ENCODE results near the gene SLC2A8.

DNA sequence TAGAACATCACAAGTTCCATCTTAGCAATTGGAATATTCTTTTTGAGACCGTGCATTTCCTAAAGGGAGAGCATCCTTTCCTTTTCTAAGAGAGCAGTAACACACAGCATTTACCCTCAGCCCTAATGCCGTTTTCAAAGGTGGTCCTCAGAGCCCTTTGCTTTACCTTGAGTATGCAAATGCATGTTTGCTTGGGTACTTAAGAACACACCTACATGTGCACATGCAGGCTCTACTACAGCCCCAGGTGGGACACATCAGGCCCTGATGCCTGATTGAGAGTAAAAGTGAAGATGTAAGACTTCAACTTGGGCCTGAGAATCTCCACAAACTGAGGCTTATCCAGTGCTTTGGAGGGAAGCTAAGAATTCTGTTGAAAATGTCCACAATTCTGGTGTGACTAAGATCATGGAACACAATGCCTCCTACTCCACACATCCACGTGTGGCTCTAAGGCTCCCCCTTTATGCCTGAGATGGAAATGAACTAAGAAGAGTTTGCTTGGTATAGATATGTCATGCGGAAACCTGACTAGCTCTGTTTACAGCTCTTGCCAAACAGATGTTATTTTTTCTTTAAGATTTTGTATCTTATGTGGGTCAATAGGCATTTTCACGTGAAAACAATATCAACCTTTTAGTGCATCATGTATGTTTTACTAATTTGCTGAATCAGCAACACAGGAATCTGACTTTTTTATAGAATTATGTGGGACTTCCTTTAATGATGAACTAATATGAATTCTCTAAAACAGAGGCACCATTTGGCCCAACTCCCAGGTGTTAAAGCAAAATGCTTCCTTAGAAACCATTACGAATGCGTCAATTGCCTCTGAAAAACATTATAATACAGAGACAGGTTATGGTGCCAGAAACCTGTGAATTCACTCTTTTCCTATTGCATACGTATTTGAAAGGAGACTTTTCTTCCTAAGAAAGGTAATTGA lies 48.9 kb upstream of the SLC2A8 start:
- TF ChIP-seq, protein P1, sequence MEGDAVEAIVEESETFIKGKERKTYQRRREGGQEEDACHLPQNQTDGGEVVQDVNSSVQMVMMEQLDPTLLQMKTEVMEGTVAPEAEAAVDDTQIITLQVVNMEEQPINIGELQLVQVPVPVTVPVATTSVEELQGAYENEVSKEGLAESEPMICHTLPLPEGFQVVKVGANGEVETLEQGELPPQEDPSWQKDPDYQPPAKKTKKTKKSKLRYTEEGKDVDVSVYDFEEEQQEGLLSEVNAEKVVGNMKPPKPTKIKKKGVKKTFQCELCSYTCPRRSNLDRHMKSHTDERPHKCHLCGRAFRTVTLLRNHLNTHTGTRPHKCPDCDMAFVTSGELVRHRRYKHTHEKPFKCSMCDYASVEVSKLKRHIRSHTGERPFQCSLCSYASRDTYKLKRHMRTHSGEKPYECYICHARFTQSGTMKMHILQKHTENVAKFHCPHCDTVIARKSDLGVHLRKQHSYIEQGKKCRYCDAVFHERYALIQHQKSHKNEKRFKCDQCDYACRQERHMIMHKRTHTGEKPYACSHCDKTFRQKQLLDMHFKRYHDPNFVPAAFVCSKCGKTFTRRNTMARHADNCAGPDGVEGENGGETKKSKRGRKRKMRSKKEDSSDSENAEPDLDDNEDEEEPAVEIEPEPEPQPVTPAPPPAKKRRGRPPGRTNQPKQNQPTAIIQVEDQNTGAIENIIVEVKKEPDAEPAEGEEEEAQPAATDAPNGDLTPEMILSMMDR (IDR thresholded peaks at IDR 0.05): no peak
- no peak for TF ChIP-seq EZH2 (IDR thresholded peaks at IDR 0.05; ENCODE audit: borderline replicate concordance, insufficient read depth, low read depth, low read length, poor library complexity, severe bottlenecking)
